Hepatocyte (in vitro differentiated cells): Measurements from ENCODE around the gene C10orf67.
"Not testable (repeated sequence)": the region's sequence is repeated elsewhere in the genome, so short reads cannot be mapped to it uniquely, and the experiment has no call there.

Experiments
- EZH2 ChIP-seq: fragments of 200-600 bp; sonication (generic); IDR thresholded peaks from 2 replicates; pipeline ENCODE4 v1.6.1; 2016; ENCODE audit warnings: antibody characterized with exemption, mild to moderate bottlenecking, borderline replicate concordance
- TF ChIP-seq, protein P1 (sequence below): fragments of 200-600 bp; sonication (generic); IDR thresholded peaks from 2 replicates; pipeline ENCODE4 v1.5.1; 2016; ENCODE audit warnings: antibody characterized with exemption, mild to moderate bottlenecking; ENCODE audit not compliant: poor library complexity

DNA sequence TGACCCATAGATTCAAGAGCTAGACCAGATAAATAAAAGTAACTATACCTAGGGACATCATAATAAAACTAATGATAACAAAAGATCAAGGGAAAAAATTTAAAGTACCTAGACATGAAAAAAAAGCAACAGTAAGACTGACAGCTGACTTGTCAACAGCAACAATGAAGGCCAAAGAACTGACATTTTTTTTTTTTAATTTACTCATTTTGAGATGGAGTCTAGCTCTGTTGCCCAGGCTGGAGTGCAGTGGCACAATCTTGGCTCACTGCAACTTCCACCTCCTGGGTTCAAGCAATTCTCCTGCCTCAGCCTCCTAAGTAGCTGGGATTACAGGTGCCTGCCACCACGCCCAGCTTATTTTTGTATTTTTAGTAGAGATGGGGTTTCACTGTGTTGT, 102.8 kb downstream of the C10orf67 start:
- TF ChIP-seq, protein P1, sequence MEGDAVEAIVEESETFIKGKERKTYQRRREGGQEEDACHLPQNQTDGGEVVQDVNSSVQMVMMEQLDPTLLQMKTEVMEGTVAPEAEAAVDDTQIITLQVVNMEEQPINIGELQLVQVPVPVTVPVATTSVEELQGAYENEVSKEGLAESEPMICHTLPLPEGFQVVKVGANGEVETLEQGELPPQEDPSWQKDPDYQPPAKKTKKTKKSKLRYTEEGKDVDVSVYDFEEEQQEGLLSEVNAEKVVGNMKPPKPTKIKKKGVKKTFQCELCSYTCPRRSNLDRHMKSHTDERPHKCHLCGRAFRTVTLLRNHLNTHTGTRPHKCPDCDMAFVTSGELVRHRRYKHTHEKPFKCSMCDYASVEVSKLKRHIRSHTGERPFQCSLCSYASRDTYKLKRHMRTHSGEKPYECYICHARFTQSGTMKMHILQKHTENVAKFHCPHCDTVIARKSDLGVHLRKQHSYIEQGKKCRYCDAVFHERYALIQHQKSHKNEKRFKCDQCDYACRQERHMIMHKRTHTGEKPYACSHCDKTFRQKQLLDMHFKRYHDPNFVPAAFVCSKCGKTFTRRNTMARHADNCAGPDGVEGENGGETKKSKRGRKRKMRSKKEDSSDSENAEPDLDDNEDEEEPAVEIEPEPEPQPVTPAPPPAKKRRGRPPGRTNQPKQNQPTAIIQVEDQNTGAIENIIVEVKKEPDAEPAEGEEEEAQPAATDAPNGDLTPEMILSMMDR, result not testable (repeated sequence)
- not testable (repeated sequence) for TF ChIP-seq EZH2
